Naive B cell (primary cell): Measurements from ENCODE around the gene MS4A6E. TPM values are rescaled to one million over a fixed set of nuclear protein-coding genes. Genes with fewer than 3 reads are reported as not detected.

Experiments
- ATAC-seq, 2 donors: fragments of 150-1000 bp; cut with Tn5 transposase; 2 replicates each; pipeline ENCODE4 v1.10.0; 2021; ENCODE audit warnings: low read depth in 2 of 2, mild to moderate bottlenecking in 2 of 2, moderate library complexity in 2 of 2
- DNase-seq: peaks from one replicate; pipeline ENCODE4 v3.0.0; 2022
- H3K27ac Mint-ChIP-seq, 6 donors: one replicate each; pipeline ENCODE4 v1.8.0; 2020 to 2022; ENCODE audit warnings: mild to moderate bottlenecking in 6 of 6, mixed read lengths in 6 of 6, moderate library complexity in 5 of 6, inconsistent platforms in 2 of 6
- H3K27me3 Mint-ChIP-seq, 3 donors: one replicate each; pipeline ENCODE4 v1.8.0; 2021 to 2022; ENCODE audit warnings: mixed read lengths in 3 of 3, mild to moderate bottlenecking in 1 of 3
- H3K36me3 Mint-ChIP-seq, 2 donors: one replicate each; pipeline ENCODE4 v1.8.0; 2020 to 2022; ENCODE audit warnings: mixed read lengths in 2 of 2, inconsistent platforms in 1 of 2, mild to moderate bottlenecking in 1 of 2
- H3K4me1 Mint-ChIP-seq, 3 donors: one replicate each; pipeline ENCODE4 v1.8.0; 2020 to 2022; ENCODE audit warnings: mixed read lengths in 3 of 3, inconsistent platforms in 1 of 3, mild to moderate bottlenecking in 1 of 3, moderate library complexity in 1 of 3
- H3K4me3 Mint-ChIP-seq, 8 donors: one replicate each; pipeline ENCODE4 v1.8.0; 2020 to 2022; ENCODE audit warnings: mild to moderate bottlenecking in 8 of 8, mixed read lengths in 8 of 8, moderate library complexity in 8 of 8, inconsistent platforms in 2 of 8
- H3K9me3 Mint-ChIP-seq, 7 donors: one replicate each; pipeline ENCODE4 v1.8.0; 2020 to 2022; ENCODE audit warnings: mixed read lengths in 7 of 7, mild to moderate bottlenecking in 5 of 7, inconsistent platforms in 2 of 7, moderate library complexity in 1 of 7
- polyA plus RNA-seq, 6 donors: library from polyadenylated mRNA; unstranded; fragments of 300-500 nt; fragmentation: Illumina TruSeq; gene quantifications; one replicate each; pipeline ENCODE4 v1.2.3, GENCODE V29; 2021; ENCODE audit warnings: low read depth in 6 of 6

MS4A6E gene
- polyA plus RNA-seq, 6 donors from 2014 or later, result not detected

DNA sequence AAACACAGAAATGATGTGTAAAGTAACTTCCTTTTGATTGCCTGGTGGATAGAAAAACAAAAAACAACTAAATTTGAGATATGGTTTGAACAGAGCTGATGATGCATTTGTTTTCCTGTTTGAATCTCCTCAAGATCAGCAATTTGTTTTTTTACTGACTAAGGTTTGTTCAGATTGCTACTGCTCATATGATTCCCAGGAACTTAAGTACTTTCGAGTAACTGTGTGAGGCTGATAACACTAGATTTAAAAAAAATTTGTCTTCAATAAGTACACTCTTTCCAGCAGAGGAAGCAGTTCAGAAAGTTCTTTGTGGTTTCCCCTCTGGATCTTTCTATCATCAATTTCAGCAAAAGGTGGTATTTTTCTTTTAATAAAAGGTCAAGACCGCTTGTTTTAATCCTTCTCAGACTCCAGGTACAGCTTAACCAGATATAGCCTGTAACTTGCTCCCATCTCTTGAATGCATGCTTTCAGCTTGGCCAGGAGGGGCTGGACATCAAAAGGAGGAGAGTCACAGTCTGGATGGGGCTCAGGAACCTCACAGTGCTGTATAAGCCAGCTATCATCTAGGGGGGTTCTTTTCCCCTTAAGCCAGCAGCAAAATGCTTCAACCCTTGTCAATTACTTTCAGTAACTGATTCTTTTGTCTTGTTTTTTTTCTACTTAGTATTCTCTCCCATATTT lies 12.3 kb upstream of the MS4A6E start:
- Mint-ChIP-seq H3K27me3 (peaks cover 0 to 4% (median 0%) of the 10 kb centered on the region in 3 donors), H3K9me3 (peaks cover 5 to 15% (median 11%) of the 10 kb centered on the region in 7 donors), H3K27ac (peak overlapping the region in 3 of 6 donors; percentile 43 to 87 (median 53)), H3K4me3 (no peak overlapping the region), H3K4me1 (peaks cover 7 to 14% (median 9%) of the 10 kb centered on the region in 3 donors), H3K36me3 (peaks cover 1 to 9% of the 10 kb centered on the region in 2 donors)
- ATAC-seq (no peak), DNase-seq (no peak)

GRCh38 chr11:60315871-60316270 lies 11.2 kb upstream of the MS4A6E start:
- Mint-ChIP-seq H3K27me3 (peaks cover 0 to 7% (median 6%) of the 10 kb centered on the region in 3 donors), H3K27ac (peak overlapping the region in 1 of 6 donors; percentile 59), H3K9me3 (peaks cover 5 to 26% (median 20%) of the 10 kb centered on the region in 7 donors), H3K4me1 (peaks cover 0 to 3% (median 2%) of the 10 kb centered on the region in 3 donors), H3K4me3 (no peak overlapping the region), H3K36me3 (peaks cover 8 to 12% of the 10 kb centered on the region in 2 donors)
- ATAC-seq (no peak), DNase-seq (no peak)

DNA sequence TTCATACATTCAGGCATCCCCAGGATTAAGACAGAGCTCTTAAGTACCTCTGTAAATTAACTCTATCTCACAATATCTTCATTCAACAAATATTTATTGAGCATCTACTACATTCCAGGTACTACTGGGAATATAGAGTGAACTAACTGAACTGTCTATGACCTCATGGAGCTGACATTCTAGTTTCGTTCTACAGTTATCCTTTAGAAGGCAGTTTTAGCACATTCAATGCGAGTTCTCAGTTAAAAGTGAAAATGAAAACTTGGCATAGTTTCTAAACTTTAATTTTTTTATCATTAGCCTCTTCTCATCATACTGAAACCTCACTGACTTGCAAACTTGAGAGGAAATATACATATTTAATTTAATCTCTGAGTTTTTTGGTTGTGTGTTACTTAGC lies 10.7 kb upstream of the MS4A6E start:
- H3K4me1 Mint-ChIP-seq, result no peaks in the 10 kb centered on the region
- no peak overlapping the region for H3K27ac Mint-ChIP-seq
- DNase-seq (no peak), ATAC-seq (no peak)
- H3K27me3 Mint-ChIP-seq, result peaks cover 0 to 11% (median 8%) of the 10 kb centered on the region in 3 donors
- peaks cover 5 to 31% (median 25%) of the 10 kb centered on the region in 7 donors for H3K9me3 Mint-ChIP-seq
- peaks cover 9 to 12% of the 10 kb centered on the region in 2 donors for H3K36me3 Mint-ChIP-seq
- no peak overlapping the region for H3K4me3 Mint-ChIP-seq

GRCh38 chr11:60318726-60319125 lies 8.3 kb upstream of the MS4A6E start:
- peaks cover 8 to 47% (median 38%) of the 10 kb centered on the region in 7 donors for H3K9me3 Mint-ChIP-seq
- no peaks in the 10 kb centered on the region for H3K4me1 Mint-ChIP-seq
- no peak for DNase-seq

GRCh38 chr11:60321051-60321450 lies 6.0 kb upstream of the MS4A6E start:
- no peak for DNase-seq
- ATAC-seq, result no peak
- Mint-ChIP-seq H3K27ac (no peak overlapping the region), H3K9me3 (peaks cover 9 to 62% (median 43%) of the 10 kb centered on the region in 7 donors), H3K27me3 (peaks cover 0 to 12% (median 3%) of the 10 kb centered on the region in 3 donors), H3K4me1 (no peaks in the 10 kb centered on the region), H3K4me3 (peak overlapping the region in 1 of 8 donors; percentile 51), H3K36me3 (peaks cover 18 to 30% of the 10 kb centered on the region in 2 donors)

More at GRCh38 chr11:60318726-60319125, 8.3 kb upstream of the MS4A6E start:
- H3K36me3 Mint-ChIP-seq, result peaks cover 14% of the 10 kb centered on the region in 2 donors
- H3K27ac Mint-ChIP-seq, result peak overlapping the region in 3 of 6 donors; percentile 51 to 75 (median 63)
- peaks cover 0 to 12% (median 8%) of the 10 kb centered on the region in 3 donors for H3K27me3 Mint-ChIP-seq
- no peak for ATAC-seq
- H3K4me3 Mint-ChIP-seq, result peak overlapping the region in 1 of 8 donors; percentile 75

GRCh38 chr11:60328460-60328859 lies 1.4 kb downstream of the MS4A6E start:
- no peaks in the 10 kb centered on the region for H3K27me3 Mint-ChIP-seq
- DNase-seq (no peak), ATAC-seq (no peak)
- peaks cover 5 to 24% of the 10 kb centered on the region in 2 donors for H3K36me3 Mint-ChIP-seq
- H3K4me3 Mint-ChIP-seq, result no peak overlapping the region
- H3K9me3 Mint-ChIP-seq, result peaks cover 3 to 37% (median 22%) of the 10 kb centered on the region in 7 donors
- peak overlapping the region in 1 of 6 donors; percentile 4 for H3K27ac Mint-ChIP-seq
- no peaks in the 10 kb centered on the region for H3K4me1 Mint-ChIP-seq

GRCh38 chr11:60332846-60333245 lies 5.8 kb downstream of the MS4A6E start:
- Mint-ChIP-seq H3K36me3 (no peaks in the 10 kb centered on the region), H3K9me3 (peaks cover 0 to 14% (median 4%) of the 10 kb centered on the region in 7 donors), H3K4me1 (peaks cover 9 to 15% (median 11%) of the 10 kb centered on the region in 3 donors), H3K27me3 (no peaks in the 10 kb centered on the region), H3K27ac (peak overlapping the region in 1 of 6 donors; percentile 50), H3K4me3 (no peak overlapping the region)
- DNase-seq (no peak), ATAC-seq (no peak)

- DNase-seq, result peak; percentile 73
- Mint-ChIP-seq H3K9me3 (peaks cover 0 to 12% (median 4%) of the 10 kb centered on the region in 7 donors), H3K4me1 (peaks cover 9 to 15% (median 13%) of the 10 kb centered on the region in 3 donors), H3K27ac (no peak overlapping the region), H3K36me3 (no peaks in the 10 kb centered on the region), H3K4me3 (no peak overlapping the region), H3K27me3 (no peaks in the 10 kb centered on the region)
- ATAC-seq, result peak; percentile 75 to 83
These were observed 7.1 kb downstream of the MS4A6E start for GRCh38 chr11:60334005-60334620.

- Mint-ChIP-seq H3K27ac (peak overlapping the region in 4 of 6 donors; percentile 19 to 77 (median 24)), H3K9me3 (no peaks in the 10 kb centered on the region), H3K4me3 (no peak overlapping the region), H3K36me3 (no peaks in the 10 kb centered on the region), H3K4me1 (peaks cover 9 to 15% (median 13%) of the 10 kb centered on the region in 3 donors), H3K27me3 (no peaks in the 10 kb centered on the region)
- ATAC-seq (peak; percentile 42 to 62), DNase-seq (peak; percentile 11)
These were observed 9.8 kb downstream of the MS4A6E start for GRCh38 chr11:60336767-60337391.

GRCh38 chr11:60338053-60338452 lies 11.0 kb downstream of the MS4A6E start:
- H3K27ac Mint-ChIP-seq, result peak overlapping the region in 2 of 6 donors; percentile 8 to 27
- no peaks in the 10 kb centered on the region for H3K9me3 Mint-ChIP-seq
- peaks cover 9 to 15% (median 13%) of the 10 kb centered on the region in 3 donors for H3K4me1 Mint-ChIP-seq
- no peak overlapping the region for H3K4me3 Mint-ChIP-seq
- no peaks in the 10 kb centered on the region for H3K36me3 Mint-ChIP-seq
- H3K27me3 Mint-ChIP-seq, result no peaks in the 10 kb centered on the region
- ATAC-seq (no peak), DNase-seq (no peak)

- Mint-ChIP-seq H3K4me1 (peaks cover 9 to 16% (median 15%) of the 10 kb centered on the region in 3 donors), H3K9me3 (no peaks in the 10 kb centered on the region), H3K36me3 (no peaks in the 10 kb centered on the region)
These were observed 12.3 kb downstream of the MS4A6E start for GRCh38 chr11:60339356-60339755.

GRCh38 chr11:60343094-60343704 lies 16.1 kb downstream of the MS4A6E start:
- Mint-ChIP-seq H3K9me3 (no peaks in the 10 kb centered on the region), H3K27ac (peak overlapping the region in 1 of 6 donors; percentile 78)

More at GRCh38 chr11:60339356-60339755, 12.3 kb downstream of the MS4A6E start:
- H3K27me3 Mint-ChIP-seq, result no peaks in the 10 kb centered on the region
- H3K27ac Mint-ChIP-seq, result no peak overlapping the region
- no peak for DNase-seq
- no peak for ATAC-seq
- peak overlapping the region in 1 of 8 donors; percentile 31 for H3K4me3 Mint-ChIP-seq

DNA sequence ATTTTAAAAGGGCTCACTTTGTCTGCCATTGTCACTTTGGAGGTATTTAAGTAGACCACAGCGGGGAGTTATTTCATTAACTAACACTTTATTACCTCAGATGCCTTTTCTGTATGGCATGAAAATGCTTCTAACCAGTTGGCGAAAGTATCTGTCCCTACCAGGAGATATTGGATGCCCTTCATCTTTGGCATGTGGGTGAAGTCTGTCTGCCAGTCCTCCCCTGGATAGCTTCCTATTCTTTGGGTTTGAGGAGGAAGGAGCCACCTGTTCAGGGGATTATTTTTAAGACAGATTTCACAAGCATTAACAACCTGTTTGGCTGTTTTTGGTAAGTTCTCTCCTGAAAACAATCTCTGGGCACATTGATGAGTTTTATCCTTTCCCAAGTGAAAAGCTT lies 17.1 kb downstream of the MS4A6E start:
- no peak overlapping the region for H3K4me3 Mint-ChIP-seq
- peaks cover 26 to 39% (median 28%) of the 10 kb centered on the region in 3 donors for H3K4me1 Mint-ChIP-seq
- no peaks in the 10 kb centered on the region for H3K9me3 Mint-ChIP-seq
- no peaks in the 10 kb centered on the region for H3K36me3 Mint-ChIP-seq
- DNase-seq, result no peak
- no peaks in the 10 kb centered on the region for H3K27me3 Mint-ChIP-seq
- H3K27ac Mint-ChIP-seq, result no peak overlapping the region
- ATAC-seq, result no peak

More at GRCh38 chr11:60343094-60343704, 16.1 kb downstream of the MS4A6E start:
- Mint-ChIP-seq H3K4me1 (peaks cover 22 to 32% (median 24%) of the 10 kb centered on the region in 3 donors), H3K4me3 (no peak overlapping the region), H3K36me3 (no peaks in the 10 kb centered on the region), H3K27me3 (no peaks in the 10 kb centered on the region)
- DNase-seq (peak; percentile 43), ATAC-seq (peak in 1 of 2 donors; percentile 65)
